ENCODE data around the gene GPR42. TPM values are rescaled to one million over a fixed set of nuclear protein-coding genes. Genes with fewer than 3 reads are reported as not detected.

GPR42 gene
- total and polyA plus RNA-seq, 5 donors from 2014 or later = not detected

DNA sequence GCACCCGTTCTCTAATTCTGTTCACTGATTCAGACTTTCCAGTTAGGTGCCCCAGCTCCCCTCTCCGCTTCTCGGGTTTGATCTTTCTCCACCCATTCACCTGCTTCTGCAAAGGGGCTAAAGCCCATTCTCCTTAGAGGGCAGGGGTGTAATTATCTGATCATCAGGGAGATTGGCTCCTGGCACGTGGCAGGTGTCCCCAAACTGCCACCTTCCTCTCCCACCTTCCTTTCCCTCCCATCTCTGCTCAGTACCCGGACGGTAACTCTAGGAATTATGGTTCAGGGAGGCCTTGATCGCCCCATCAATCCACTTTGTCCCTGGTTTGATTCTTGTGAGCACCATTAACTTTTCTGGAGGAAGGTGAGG lies 23.0 kb upstream of the GPR42 start:
- H3K4me3 Mint-ChIP-seq = no peak overlapping the region
- DNase-seq = no peak
- no peak for ATAC-seq (ENCODE audit: low read depth in 2 of 2)
- H3K4me1 ChIP-seq (ENCODE audit: control insufficient read depth, insufficient read depth, low read length, poor library complexity, severe bottlenecking) = peaks cover 16% of the 10 kb centered on the region
- H3K36me3 Mint-ChIP-seq = no peaks in the 10 kb centered on the region
- no peaks in the 10 kb centered on the region for H3K36me3 ChIP-seq (ENCODE audit: control insufficient read depth, insufficient read depth, low read length)
- H3K27me3 Mint-ChIP-seq = peaks cover 25% of the 10 kb centered on the region
- H3K9me3 ChIP-seq (ENCODE audit: control insufficient read depth in 2 of 2, low read length in 2 of 2) = no peaks in the 10 kb centered on the region
- H3K27ac Mint-ChIP-seq = peak overlapping the region in 1 of 3 donors; percentile 68
- H3K4me3 ChIP-seq (ENCODE audit: low read depth, low read length) = no peak overlapping the region
- H3K4me1 Mint-ChIP-seq = peaks cover 0 to 23% (median 14%) of the 10 kb centered on the region in 4 donors
- peaks cover 0 to 1% (median 0%) of the 10 kb centered on the region in 7 donors for H3K9me3 Mint-ChIP-seq
- H3K27ac ChIP-seq (ENCODE audit: insufficient read depth, low read length, poor library complexity, severe bottlenecking) = no peak overlapping the region
- no peaks in the 10 kb centered on the region for H3K27me3 ChIP-seq (ENCODE audit: control insufficient read depth, insufficient read depth, low read length)

DNA sequence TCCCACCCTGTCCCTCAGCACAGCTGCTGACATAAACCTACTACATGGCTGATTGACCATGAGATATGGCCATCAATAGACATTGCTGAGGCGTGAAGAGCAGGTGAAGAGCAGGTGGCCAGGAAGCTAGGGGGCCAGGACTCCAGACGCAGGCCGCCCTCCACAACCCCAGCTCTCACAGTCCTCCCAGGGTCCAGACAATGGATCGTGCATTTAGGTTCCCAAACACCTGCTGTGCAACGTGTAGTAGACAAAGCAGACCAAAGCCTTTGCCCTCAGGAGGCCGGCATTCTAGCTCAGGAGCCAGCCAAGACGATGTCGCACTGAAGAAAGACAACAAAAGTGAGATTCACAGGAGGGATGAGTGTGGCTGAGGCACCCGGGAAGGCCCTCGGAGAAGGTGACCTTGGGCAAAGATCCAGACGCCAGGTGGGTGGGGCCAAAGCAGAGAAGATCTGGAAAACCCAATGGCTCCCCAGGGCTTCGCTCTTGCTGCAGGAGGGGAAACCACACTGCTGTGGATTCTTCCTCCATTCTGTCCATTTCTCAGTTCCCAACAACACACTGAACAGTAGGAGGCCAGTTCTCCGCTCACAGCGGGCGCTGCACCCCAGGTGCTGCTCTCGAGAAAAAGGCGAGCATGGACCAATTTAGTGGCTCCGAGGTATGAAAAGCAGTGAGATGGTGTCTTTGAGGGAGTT lies 21.8 kb upstream of the GPR42 start:
- Mint-ChIP-seq H3K4me1 (peaks cover 0 to 24% (median 14%) of the 10 kb centered on the region in 4 donors), H3K4me3 (no peak overlapping the region), H3K27me3 (peaks cover 23% of the 10 kb centered on the region), H3K36me3 (no peaks in the 10 kb centered on the region), H3K9me3 (peaks cover 0 to 1% (median 0%) of the 10 kb centered on the region in 7 donors), H3K27ac (peak overlapping the region in 1 of 3 donors; percentile 11)
- Histone ChIP-seq H3K9me3 (ENCODE audit: control insufficient read depth in 2 of 2, low read length in 2 of 2) (no peaks in the 10 kb centered on the region), H3K36me3 (ENCODE audit: control insufficient read depth, insufficient read depth, low read length) (no peaks in the 10 kb centered on the region), H3K27ac (ENCODE audit: insufficient read depth, low read length, poor library complexity, severe bottlenecking) (no peak overlapping the region), H3K4me1 (ENCODE audit: control insufficient read depth, insufficient read depth, low read length, poor library complexity, severe bottlenecking) (peaks cover 17% of the 10 kb centered on the region), H3K4me3 (ENCODE audit: low read depth, low read length) (no peak overlapping the region), H3K27me3 (ENCODE audit: control insufficient read depth, insufficient read depth, low read length) (no peaks in the 10 kb centered on the region)
- ATAC-seq (ENCODE audit: low read depth in 2 of 2) (no peak), DNase-seq (no peak)

DNA sequence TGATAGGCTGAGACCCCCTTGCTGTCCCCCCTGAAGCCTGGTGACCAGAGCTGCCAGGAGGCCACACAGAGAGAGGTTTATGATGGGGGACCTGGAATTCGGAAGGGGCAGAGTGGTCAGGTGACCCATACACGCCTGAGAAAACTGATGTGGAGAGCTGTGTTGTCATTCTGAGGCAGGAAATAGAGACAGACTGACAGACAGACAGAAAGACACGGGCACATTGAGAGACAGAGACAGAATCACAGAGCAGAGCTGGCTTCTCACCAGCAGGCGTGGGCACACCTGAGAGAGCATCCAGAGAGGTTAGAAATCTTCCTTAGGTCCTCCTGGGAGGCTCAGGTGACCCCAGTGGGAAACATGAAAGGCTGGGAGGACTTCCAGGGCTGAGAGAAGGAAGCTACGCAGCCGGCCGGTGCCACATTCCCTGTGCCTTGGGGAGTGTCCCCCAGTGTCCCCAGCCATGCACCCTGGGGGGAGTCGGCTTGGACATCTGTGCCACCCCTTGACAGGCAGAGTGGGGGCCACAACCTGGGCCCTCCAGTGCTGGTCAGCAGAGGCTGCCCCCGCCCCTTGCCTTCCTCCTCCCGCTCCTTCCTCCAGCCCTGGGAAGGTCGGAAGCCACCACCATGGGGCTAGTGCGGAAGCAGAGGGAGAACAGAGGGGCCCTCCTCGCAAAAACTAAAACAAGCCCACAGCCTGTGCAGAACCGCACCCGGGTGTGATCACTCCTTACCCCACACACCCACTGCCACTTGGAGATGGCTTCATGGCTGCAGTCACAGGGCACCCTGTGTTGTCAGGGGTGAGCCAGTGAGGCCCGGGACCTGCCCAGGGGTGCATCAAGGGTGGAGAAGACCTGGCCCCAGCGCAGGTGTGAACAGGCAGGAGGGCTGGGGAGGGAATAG lies 21.0 kb upstream of the GPR42 start:
- peak overlapping the region in 1 of 3 donors; percentile 11 for H3K27ac Mint-ChIP-seq
- H3K36me3 ChIP-seq (ENCODE audit: control insufficient read depth, insufficient read depth, low read length) = no peaks in the 10 kb centered on the region
- no peak overlapping the region for H3K4me3 Mint-ChIP-seq
- H3K9me3 ChIP-seq (ENCODE audit: control insufficient read depth in 2 of 2, low read length in 2 of 2) = no peaks in the 10 kb centered on the region
- no peak overlapping the region for H3K27ac ChIP-seq (ENCODE audit: insufficient read depth, low read length, poor library complexity, severe bottlenecking)
- H3K9me3 Mint-ChIP-seq = peaks cover 0 to 1% (median 0%) of the 10 kb centered on the region in 7 donors
- H3K4me1 ChIP-seq (ENCODE audit: control insufficient read depth, insufficient read depth, low read length, poor library complexity, severe bottlenecking) = peaks cover 17% of the 10 kb centered on the region
- H3K27me3 Mint-ChIP-seq = peaks cover 23% of the 10 kb centered on the region
- DNase-seq = no peak
- no peaks in the 10 kb centered on the region for H3K36me3 Mint-ChIP-seq
- no peak for ATAC-seq (ENCODE audit: low read depth in 2 of 2)
- no peak overlapping the region for H3K4me3 ChIP-seq (ENCODE audit: low read depth, low read length)
- no peaks in the 10 kb centered on the region for H3K27me3 ChIP-seq (ENCODE audit: control insufficient read depth, insufficient read depth, low read length)
- peaks cover 0 to 24% (median 14%) of the 10 kb centered on the region in 4 donors for H3K4me1 Mint-ChIP-seq

DNA sequence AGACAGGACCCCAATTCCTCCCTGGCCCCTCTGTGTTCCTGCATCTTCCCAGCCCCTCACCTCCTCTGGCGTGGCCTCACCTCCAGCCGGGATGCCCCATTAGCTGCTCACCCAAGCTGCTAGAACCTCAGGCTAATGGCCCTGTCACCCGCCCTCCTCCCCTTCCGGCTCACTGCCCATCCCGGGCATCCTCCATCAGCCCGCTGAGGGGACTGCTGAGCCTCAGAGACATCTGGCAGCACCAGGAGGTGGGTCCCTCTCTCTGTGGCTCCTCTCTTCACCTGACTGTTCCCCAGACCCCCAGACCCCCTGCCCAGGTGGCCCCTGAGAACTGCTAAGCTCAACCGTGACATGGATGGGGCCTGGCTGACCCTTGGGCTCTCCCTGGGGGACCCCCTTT lies 20.3 kb upstream of the GPR42 start:
- peaks cover 17% of the 10 kb centered on the region for H3K4me1 ChIP-seq (ENCODE audit: control insufficient read depth, insufficient read depth, low read length, poor library complexity, severe bottlenecking)
- no peak for ATAC-seq (ENCODE audit: low read depth in 2 of 2)
- no peak overlapping the region for H3K4me3 Mint-ChIP-seq

DNA sequence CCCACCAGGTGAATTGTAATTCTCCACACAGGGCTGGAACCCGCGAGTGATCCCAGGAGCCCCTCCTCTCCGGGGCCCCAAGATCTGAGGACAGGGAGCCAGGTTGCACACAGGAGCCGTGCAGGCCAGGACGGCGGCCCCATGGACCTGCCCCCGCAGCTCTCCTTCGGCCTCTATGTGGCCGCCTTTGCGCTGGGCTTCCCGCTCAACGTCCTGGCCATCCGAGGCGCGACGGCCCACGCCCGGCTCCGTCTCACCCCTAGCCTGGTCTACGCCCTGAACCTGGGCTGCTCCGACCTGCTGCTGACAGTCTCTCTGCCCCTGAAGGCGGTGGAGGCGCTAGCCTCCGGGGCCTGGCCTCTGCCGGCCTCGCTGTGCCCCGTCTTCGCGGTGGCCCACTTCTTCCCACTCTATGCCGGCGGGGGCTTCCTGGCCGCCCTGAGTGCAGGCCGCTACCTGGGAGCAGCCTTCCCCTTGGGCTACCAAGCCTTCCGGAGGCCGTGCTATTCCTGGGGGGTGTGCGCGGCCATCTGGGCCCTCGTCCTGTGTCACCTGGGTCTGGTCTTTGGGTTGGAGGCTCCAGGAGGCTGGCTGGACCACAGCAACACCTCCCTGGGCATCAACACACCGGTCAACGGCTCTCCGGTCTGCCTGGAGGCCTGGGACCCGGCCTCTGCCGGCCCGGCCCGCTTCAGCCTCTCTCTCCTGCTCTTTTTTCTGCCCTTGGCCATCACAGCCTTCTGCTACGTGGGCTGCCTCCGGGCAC lies 19.3 kb upstream of the GPR42 start:
- Histone ChIP-seq H3K4me3 (ENCODE audit: low read depth, low read length) (no peak overlapping the region), H3K9me3 (ENCODE audit: control insufficient read depth in 2 of 2, low read length in 2 of 2) (no peaks in the 10 kb centered on the region), H3K27ac (ENCODE audit: insufficient read depth, low read length, poor library complexity, severe bottlenecking) (no peak overlapping the region), H3K4me1 (ENCODE audit: control insufficient read depth, insufficient read depth, low read length, poor library complexity, severe bottlenecking) (peaks cover 16% of the 10 kb centered on the region), H3K27me3 (ENCODE audit: control insufficient read depth, insufficient read depth, low read length) (no peaks in the 10 kb centered on the region), H3K36me3 (ENCODE audit: control insufficient read depth, insufficient read depth, low read length) (no peaks in the 10 kb centered on the region)
- ATAC-seq (ENCODE audit: low read depth in 2 of 2) (no peak), DNase-seq (no peak)
- H3K27me3 Mint-ChIP-seq = peaks cover 29% of the 10 kb centered on the region
- no peaks in the 10 kb centered on the region for H3K36me3 Mint-ChIP-seq
- H3K4me1 Mint-ChIP-seq = peaks cover 0 to 18% (median 12%) of the 10 kb centered on the region in 4 donors
- H3K9me3 Mint-ChIP-seq = peaks cover 0 to 2% (median 0%) of the 10 kb centered on the region in 7 donors
- no peak overlapping the region for H3K27ac Mint-ChIP-seq
- H3K4me3 Mint-ChIP-seq = no peak overlapping the region

More for the DNA sequence above, 20.3 kb upstream of the GPR42 start:
- Mint-ChIP-seq H3K27ac (no peak overlapping the region), H3K36me3 (no peaks in the 10 kb centered on the region), H3K27me3 (peaks cover 23% of the 10 kb centered on the region), H3K9me3 (peaks cover 0 to 1% (median 0%) of the 10 kb centered on the region in 7 donors), H3K4me1 (peaks cover 0 to 24% (median 14%) of the 10 kb centered on the region in 4 donors)
- H3K9me3 ChIP-seq (ENCODE audit: control insufficient read depth in 2 of 2, low read length in 2 of 2) = no peaks in the 10 kb centered on the region
- no peaks in the 10 kb centered on the region for H3K27me3 ChIP-seq (ENCODE audit: control insufficient read depth, insufficient read depth, low read length)
- no peaks in the 10 kb centered on the region for H3K36me3 ChIP-seq (ENCODE audit: control insufficient read depth, insufficient read depth, low read length)
- no peak overlapping the region for H3K27ac ChIP-seq (ENCODE audit: insufficient read depth, low read length, poor library complexity, severe bottlenecking)
- H3K4me3 ChIP-seq (ENCODE audit: low read depth, low read length) = no peak overlapping the region
- DNase-seq = no peak

DNA sequence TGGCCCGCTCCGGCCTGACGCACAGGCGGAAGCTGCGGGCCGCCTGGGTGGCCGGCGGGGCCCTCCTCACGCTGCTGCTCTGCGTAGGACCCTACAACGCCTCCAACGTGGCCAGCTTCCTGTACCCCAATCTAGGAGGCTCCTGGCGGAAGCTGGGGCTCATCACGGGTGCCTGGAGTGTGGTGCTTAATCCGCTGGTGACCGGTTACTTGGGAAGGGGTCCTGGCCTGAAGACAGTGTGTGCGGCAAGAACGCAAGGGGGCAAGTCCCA lies 18.8 kb upstream of the GPR42 start:
- peaks cover 31% of the 10 kb centered on the region for H3K27me3 Mint-ChIP-seq
- Histone ChIP-seq H3K9me3 (ENCODE audit: control insufficient read depth in 2 of 2, low read length in 2 of 2) (no peaks in the 10 kb centered on the region), H3K4me3 (ENCODE audit: low read depth, low read length) (no peak overlapping the region), H3K27me3 (ENCODE audit: control insufficient read depth, insufficient read depth, low read length) (no peaks in the 10 kb centered on the region), H3K36me3 (ENCODE audit: control insufficient read depth, insufficient read depth, low read length) (no peaks in the 10 kb centered on the region), H3K4me1 (ENCODE audit: control insufficient read depth, insufficient read depth, low read length, poor library complexity, severe bottlenecking) (peaks cover 11% of the 10 kb centered on the region), H3K27ac (ENCODE audit: insufficient read depth, low read length, poor library complexity, severe bottlenecking) (no peak overlapping the region)
- peaks cover 0 to 14% (median 10%) of the 10 kb centered on the region in 4 donors for H3K4me1 Mint-ChIP-seq
- DNase-seq (no peak), ATAC-seq (ENCODE audit: low read depth in 2 of 2) (no peak)
- no peak overlapping the region for H3K27ac Mint-ChIP-seq
- H3K9me3 Mint-ChIP-seq = peaks cover 0 to 2% (median 0%) of the 10 kb centered on the region in 7 donors
- H3K4me3 Mint-ChIP-seq = no peak overlapping the region
- H3K36me3 Mint-ChIP-seq = no peaks in the 10 kb centered on the region

DNA sequence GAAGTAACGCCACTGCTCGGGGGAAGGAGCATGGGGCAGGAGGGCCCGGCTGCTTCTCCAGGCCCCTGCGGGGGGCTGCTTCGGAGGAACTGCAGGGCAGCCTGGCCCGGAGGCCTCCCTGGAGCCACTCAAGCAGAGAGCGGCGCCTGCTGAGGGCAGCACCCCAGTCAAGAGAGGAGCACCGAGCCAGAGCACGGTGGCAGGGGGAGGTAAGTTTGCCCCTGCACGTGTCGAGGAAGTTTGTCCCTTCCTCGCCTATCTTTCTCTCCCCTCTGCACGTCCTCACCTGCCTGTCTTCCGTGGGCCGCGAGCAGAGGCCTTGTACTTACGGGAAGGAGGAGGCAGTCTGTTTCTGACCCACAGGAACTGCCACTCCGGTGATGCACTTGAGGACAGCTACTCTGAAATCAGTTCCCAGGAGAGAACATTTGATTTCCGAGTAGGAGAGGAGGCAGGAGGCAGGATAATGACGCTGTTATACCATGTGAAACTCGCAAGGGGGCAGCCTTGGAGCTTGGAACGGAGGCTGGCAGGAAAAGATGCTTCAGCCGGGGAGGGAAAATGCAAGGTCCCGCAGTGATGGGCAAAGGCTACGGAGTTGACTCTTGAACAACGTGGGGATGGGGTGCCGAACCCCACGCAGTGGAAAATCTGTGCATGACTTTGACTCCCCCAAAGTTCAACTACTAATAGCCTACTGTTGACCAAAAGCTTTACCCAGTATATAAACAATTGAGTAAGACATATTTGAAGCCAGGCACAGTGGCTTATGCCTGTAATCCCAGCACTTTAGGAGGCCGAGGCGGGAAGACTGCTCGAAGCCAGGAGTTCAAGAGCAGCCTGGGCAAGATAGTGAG lies 18.2 kb upstream of the GPR42 start:
- no peak overlapping the region for H3K27ac Mint-ChIP-seq
- no peak overlapping the region for H3K27ac ChIP-seq (ENCODE audit: insufficient read depth, low read length, poor library complexity, severe bottlenecking)
- no peaks in the 10 kb centered on the region for H3K36me3 Mint-ChIP-seq
- no peak overlapping the region for H3K4me3 ChIP-seq (ENCODE audit: low read depth, low read length)
- ATAC-seq (ENCODE audit: low read depth in 2 of 2) = peak; percentile 55 to 62
- no peaks in the 10 kb centered on the region for H3K36me3 ChIP-seq (ENCODE audit: control insufficient read depth, insufficient read depth, low read length)
- peaks cover 33% of the 10 kb centered on the region for H3K27me3 Mint-ChIP-seq
- peaks cover 0 to 9% (median 5%) of the 10 kb centered on the region in 4 donors for H3K4me1 Mint-ChIP-seq
- no peak overlapping the region for H3K4me3 Mint-ChIP-seq
- peaks cover 0 to 2% (median 0%) of the 10 kb centered on the region in 7 donors for H3K9me3 Mint-ChIP-seq
- DNase-seq = peak; percentile 38 to 69 (median 62)
- H3K9me3 ChIP-seq (ENCODE audit: control insufficient read depth in 2 of 2, low read length in 2 of 2) = no peaks in the 10 kb centered on the region
- no peaks in the 10 kb centered on the region for H3K27me3 ChIP-seq (ENCODE audit: control insufficient read depth, insufficient read depth, low read length)
- peaks cover 6% of the 10 kb centered on the region for H3K4me1 ChIP-seq (ENCODE audit: control insufficient read depth, insufficient read depth, low read length, poor library complexity, severe bottlenecking)
